Measurements from ENCODE around the gene NGFR. TPM values are rescaled to one million over a fixed set of nuclear protein-coding genes. Genes with fewer than 3 reads are reported as not detected.

The NGFR gene
- total RNA-seq, 1 donor from 2014 or later = 8.9 TPM

GRCh38 chr17:49491192-49491769 lies 3.8 kb upstream of the NGFR start:
- TF ChIP-seq, protein P1, sequence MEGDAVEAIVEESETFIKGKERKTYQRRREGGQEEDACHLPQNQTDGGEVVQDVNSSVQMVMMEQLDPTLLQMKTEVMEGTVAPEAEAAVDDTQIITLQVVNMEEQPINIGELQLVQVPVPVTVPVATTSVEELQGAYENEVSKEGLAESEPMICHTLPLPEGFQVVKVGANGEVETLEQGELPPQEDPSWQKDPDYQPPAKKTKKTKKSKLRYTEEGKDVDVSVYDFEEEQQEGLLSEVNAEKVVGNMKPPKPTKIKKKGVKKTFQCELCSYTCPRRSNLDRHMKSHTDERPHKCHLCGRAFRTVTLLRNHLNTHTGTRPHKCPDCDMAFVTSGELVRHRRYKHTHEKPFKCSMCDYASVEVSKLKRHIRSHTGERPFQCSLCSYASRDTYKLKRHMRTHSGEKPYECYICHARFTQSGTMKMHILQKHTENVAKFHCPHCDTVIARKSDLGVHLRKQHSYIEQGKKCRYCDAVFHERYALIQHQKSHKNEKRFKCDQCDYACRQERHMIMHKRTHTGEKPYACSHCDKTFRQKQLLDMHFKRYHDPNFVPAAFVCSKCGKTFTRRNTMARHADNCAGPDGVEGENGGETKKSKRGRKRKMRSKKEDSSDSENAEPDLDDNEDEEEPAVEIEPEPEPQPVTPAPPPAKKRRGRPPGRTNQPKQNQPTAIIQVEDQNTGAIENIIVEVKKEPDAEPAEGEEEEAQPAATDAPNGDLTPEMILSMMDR (IDR thresholded peaks at IDR 0.05; ENCODE audit: borderline replicate concordance) = no peak

GRCh38 chr17:49494399-49494985 lies 601 bp upstream of the NGFR start:
- H3K27ac ChIP-seq (replicated peaks) = peak overlapping the region; percentile 48
- intact Hi-C loops (cut with micrococcal nuclease) = no loop called here

More at GRCh38 chr17:49491192-49491769, 3.8 kb upstream of the NGFR start:
- H3K4me1 ChIP-seq = peaks cover 20% of the 10 kb centered on the region
- H3K27me3 ChIP-seq (ENCODE audit: low read depth) = peaks cover 91% of the 10 kb centered on the region
- no peaks in the 10 kb centered on the region for H3K9me3 ChIP-seq (replicated peaks)
- H3K27ac ChIP-seq (replicated peaks) = no peak overlapping the region
- no peaks in the 10 kb centered on the region for H3K36me3 ChIP-seq
- intact Hi-C loops (cut with micrococcal nuclease) = no loop called here
- DNase-seq = no peak
- no peak overlapping the region for H3K4me3 ChIP-seq

GRCh38 chr17:49495842-49496182 lies 719 bp downstream of the NGFR start:
- intact Hi-C loops (cut with micrococcal nuclease) = no loop called here
- Histone ChIP-seq H3K27me3 (ENCODE audit: low read depth) (peaks cover 91% of the 10 kb centered on the region), H3K4me3 (peak overlapping the region; percentile 69), H3K27ac (replicated peaks) (peak overlapping the region; percentile 41), H3K36me3 (no peaks in the 10 kb centered on the region), H3K9me3 (replicated peaks) (no peaks in the 10 kb centered on the region), H3K4me1 (peaks cover 38% of the 10 kb centered on the region)
- TF ChIP-seq, protein P1 (IDR thresholded peaks at IDR 0.05; ENCODE audit: borderline replicate concordance) = no peak
- no peak for DNase-seq

More at GRCh38 chr17:49494399-49494985, 601 bp upstream of the NGFR start:
- Histone ChIP-seq H3K4me1 (peaks cover 38% of the 10 kb centered on the region), H3K4me3 (peak overlapping the region; percentile 69), H3K27me3 (ENCODE audit: low read depth) (peaks cover 91% of the 10 kb centered on the region), H3K9me3 (replicated peaks) (no peaks in the 10 kb centered on the region), H3K36me3 (no peaks in the 10 kb centered on the region)
- TF ChIP-seq, protein P1 (IDR thresholded peaks at IDR 0.05; ENCODE audit: borderline replicate concordance) = no peak
- no peak for DNase-seq

- H3K27me3 ChIP-seq (ENCODE audit: low read depth) = peaks cover 92% of the 10 kb centered on the region
- no peaks in the 10 kb centered on the region for H3K9me3 ChIP-seq (replicated peaks)
- intact Hi-C loops (cut with micrococcal nuclease) = no loop called here
- H3K4me1 ChIP-seq = peaks cover 38% of the 10 kb centered on the region
- peak overlapping the region; percentile 23 for H3K27ac ChIP-seq (replicated peaks)
- H3K36me3 ChIP-seq = no peaks in the 10 kb centered on the region
- H3K4me3 ChIP-seq = peak overlapping the region; percentile 69
- DNase-seq = peak; percentile 79
- TF ChIP-seq, protein P1 (IDR thresholded peaks at IDR 0.05; ENCODE audit: borderline replicate concordance) = peak; percentile 93
Observed at GRCh38 chr17:49496183-49496866, 1.2 kb downstream of the NGFR start.

DNA sequence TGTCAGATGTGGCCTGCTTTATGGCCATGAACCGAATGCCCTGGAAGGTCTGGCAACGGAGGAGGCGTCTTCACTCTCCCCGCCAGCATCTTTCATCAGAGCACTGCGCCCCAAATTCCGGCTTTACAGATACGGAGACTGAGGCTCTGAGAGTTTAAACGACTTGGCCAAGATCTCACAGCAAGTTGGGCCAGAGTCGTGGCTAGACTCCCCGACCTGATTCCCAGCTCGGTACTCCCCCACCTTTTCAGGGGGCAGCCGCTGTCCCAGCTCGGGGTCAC lies 1.7 kb downstream of the NGFR start:
- peak overlapping the region; percentile 23 for H3K27ac ChIP-seq (replicated peaks)
- intact Hi-C loops (cut with micrococcal nuclease) = no loop called here
- TF ChIP-seq, protein P1 (IDR thresholded peaks at IDR 0.05; ENCODE audit: borderline replicate concordance) = no peak
- peak overlapping the region; percentile 69 for H3K4me3 ChIP-seq
- H3K4me1 ChIP-seq = peaks cover 38% of the 10 kb centered on the region
- peaks cover 92% of the 10 kb centered on the region for H3K27me3 ChIP-seq (ENCODE audit: low read depth)
- no peaks in the 10 kb centered on the region for H3K9me3 ChIP-seq (replicated peaks)
- DNase-seq = no peak
- no peaks in the 10 kb centered on the region for H3K36me3 ChIP-seq
